OCI-LY7 (cell line): Measurements from ENCODE around the gene LCNL1. TPM values are rescaled to one million over a fixed set of nuclear protein-coding genes. Genes with fewer than 3 reads are reported as not detected.

ENCODE experiments used
- BruUV-seq: library from RNA; stranded (reverse); fragments of 400-500 nt; replicated peaks from 2 replicates; lab custom pipeline; 2021; lab: Mats Ljungman, UMichigan
- CTCF ChIA-PET: fragments of 300-600 bp; sonication (Branson Sonifier 250); formaldehyde crosslinking; loops from one replicate; lab custom pipeline; 2022; ENCODE audit warnings: antibody characterized with exemption; ENCODE audit not compliant: unreplicated experiment; lab: Charles Lee
- POLR2A ChIA-PET: fragments of 300-600 bp; sonication (Branson Sonifier 250); formaldehyde crosslinking; loops from one replicate; lab custom pipeline; 2022; ENCODE audit warnings: antibody characterized with exemption; lab: Charles Lee
- DNase-seq: peaks from one replicate; pipeline ENCODE4 v3.0.0-alpha.2; 2015; ENCODE audit warnings: low spot score
- H2AFZ ChIP-seq: fragments of 200-600 bp; sonication (generic), shearing (Covaris generic); 2 replicates; pipeline ENCODE4 v1.6.1; 2014; ENCODE audit warnings: mild to moderate bottlenecking, antibody characterized with exemption, low read length, moderate library complexity
- H3K27ac ChIP-seq: fragments of 200-600 bp; sonication (generic); 2 replicates; pipeline ENCODE4 v1.5.1; 2014; ENCODE audit warnings: mixed run types, low read depth, mild to moderate bottlenecking, moderate library complexity, low read length, inconsistent platforms; ENCODE audit not compliant: poor library complexity, severe bottlenecking
- H3K36me3 ChIP-seq: fragments of 200-600 bp; sonication (generic); 2 replicates; pipeline ENCODE4 v1.6.1; 2014; ENCODE audit warnings: mild to moderate bottlenecking, antibody characterized with exemption, low read length, moderate library complexity, mixed read lengths; ENCODE audit not compliant: insufficient read depth
- H3K4me1 ChIP-seq: fragments of 200-600 bp; sonication (generic); 2 replicates; pipeline ENCODE4 v1.5.1; 2014; ENCODE audit warnings: mild to moderate bottlenecking, low read length; ENCODE audit not compliant: insufficient read depth, poor library complexity, severe bottlenecking
- H3K4me2 ChIP-seq: fragments of 200-600 bp; sonication (generic); 2 replicates; pipeline ENCODE4 v1.6.1; 2014; ENCODE audit warnings: mild to moderate bottlenecking, low read length
- H3K4me3 ChIP-seq: fragments of 200-600 bp; sonication (generic); 2 replicates; pipeline ENCODE4 v1.5.1; 2014; ENCODE audit warnings: mild to moderate bottlenecking, low read depth, low read length; ENCODE audit not compliant: poor library complexity, severe bottlenecking
- H3K79me2 ChIP-seq: fragments of 200-600 bp; sonication (generic); 2 replicates; pipeline ENCODE4 v1.6.1; 2016; ENCODE audit warnings: low read depth, mild to moderate bottlenecking, low read length, moderate library complexity, mixed read lengths; ENCODE audit not compliant: insufficient read depth
- H3K9me2 ChIP-seq: fragments of 200-600 bp; sonication (generic); 2 replicates; pipeline ENCODE4 v1.6.1; 2016; ENCODE audit warnings: mild to moderate bottlenecking, low read length, mixed read lengths; ENCODE audit not compliant: insufficient read depth
- H3K9me3 ChIP-seq: fragments of 200-600 bp; sonication (generic); 2 replicates; pipeline ENCODE4 v1.6.1; 2014; ENCODE audit warnings: mild to moderate bottlenecking, mixed run types, low read length, mixed read lengths
- H4K20me1 ChIP-seq: fragments of 200-600 bp; sonication (generic); 2 replicates; pipeline ENCODE4 v1.6.1; 2014; ENCODE audit warnings: mild to moderate bottlenecking, antibody characterized with exemption, low read length, moderate library complexity, mixed read lengths; ENCODE audit not compliant: insufficient read depth
- EZH2phosphoT487 ChIP-seq: fragments of 200-600 bp; sonication (generic); IDR thresholded peaks from 2 replicates; pipeline ENCODE4 v1.6.1; 2018; ENCODE audit warnings: low read depth, borderline replicate concordance, mild to moderate bottlenecking, mixed run types, antibody characterized with exemption, low read length, moderate library complexity, mixed read lengths
- intact Hi-C: fragments of 100-400 bp; cut with micrococcal nuclease; formaldehyde crosslinking; loops from one replicate; pipeline ENCODE4 v1.10.0; 2022; ENCODE audit not compliant: unreplicated experiment
- total RNA-seq, 2 experiments: library from RNA; depleted of rRNA in 1 of 2; stranded (reverse); fragments of >200 nt in 1 of 2; shearing (Covaris generic) in 1 of 2; gene quantifications; 2 replicates each; pipeline ENCODE4 v1.2.3, GENCODE V29; 2014 to 2022
- TF ChIP-seq, protein P1 (sequence below): fragments of 200-600 bp; sonication (generic); conservative IDR thresholded peaks from 2 replicates; pipeline ENCODE4 v1.5.1; 2014; ENCODE audit warnings: mild to moderate bottlenecking, antibody characterized with exemption, low read length, moderate library complexity, mixed read lengths

The LCNL1 gene
- total RNA-seq, 2 experiments from 2014 or later: not detected

DNA sequence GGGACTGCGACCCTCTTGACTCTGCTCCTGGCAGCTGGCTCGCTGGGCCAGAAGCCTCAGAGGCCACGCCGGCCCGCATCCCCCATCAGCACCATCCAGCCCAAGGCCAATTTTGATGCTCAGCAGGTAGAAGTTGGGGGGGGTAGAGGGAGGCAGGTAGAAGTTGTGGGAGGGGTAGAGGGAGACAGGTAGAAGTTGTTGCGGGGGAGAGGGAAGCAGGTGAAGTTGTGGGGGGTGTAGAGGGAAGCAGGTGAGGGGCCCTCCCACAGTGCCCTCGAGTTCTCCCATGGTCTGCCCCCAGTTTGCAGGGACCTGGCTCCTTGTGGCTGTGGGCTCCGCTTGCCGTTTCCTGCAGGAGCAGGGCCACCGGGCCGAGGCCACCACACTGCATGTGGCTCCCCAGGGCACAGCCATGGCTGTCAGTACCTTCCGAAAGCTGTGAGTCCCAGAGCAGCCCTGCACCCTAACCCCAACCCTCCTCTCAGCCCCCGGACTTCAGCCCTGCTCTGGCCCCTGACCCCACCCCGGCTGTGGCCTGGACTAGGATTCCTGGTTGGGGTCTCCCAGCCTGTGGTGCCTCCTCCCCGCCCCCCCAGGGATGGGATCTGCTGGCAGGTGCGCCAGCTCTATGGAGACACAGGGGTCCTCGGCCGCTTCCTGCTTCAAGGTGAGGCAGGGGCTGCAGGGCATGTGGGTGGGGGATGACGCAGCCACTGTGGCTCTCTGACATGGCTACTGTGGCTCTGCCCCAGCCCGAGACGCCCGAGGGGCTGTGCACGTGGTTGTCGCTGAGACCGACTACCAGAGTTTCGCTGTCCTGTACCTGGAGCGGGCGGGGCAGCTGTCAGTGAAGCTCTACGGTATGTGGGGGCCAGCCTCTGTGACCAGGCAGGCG, 37.2 kb upstream of the LCNL1 start:
- H3K9me3 ChIP-seq: no peaks in the 10 kb centered on the region
- ChIA-PET POLR2A (interaction anchor here (0.5 kb wide), 1 partner anchor 125 kb away, joined by 4 read pairs; no protein-coding TSS in a partner anchor), CTCF (no interaction called here)
- peak overlapping the region; percentile 41; the same call in 1 of the 2 replicates for H3K4me2 ChIP-seq
- no peak overlapping the region for H2AFZ ChIP-seq
- intact Hi-C loops: loop anchor here (2.0 kb wide), 2 partner anchors 47 to 59 kb away; partner anchors contain the start of genes PAXX and TRAF2
- BruUV-seq: no TSS peak
- no peaks in the 10 kb centered on the region for H4K20me1 ChIP-seq
- H3K9me2 ChIP-seq: no peaks in the 10 kb centered on the region
- DNase-seq: no peak
- peaks cover 26% of the 10 kb centered on the region for H3K36me3 ChIP-seq
- H3K4me3 ChIP-seq: no peak overlapping the region
- H3K4me1 ChIP-seq: peaks cover 34% of the 10 kb centered on the region
- H3K79me2 ChIP-seq: peaks cover 10% of the 10 kb centered on the region; the same call in 1 of the 2 replicates
- TF ChIP-seq, protein P1, sequence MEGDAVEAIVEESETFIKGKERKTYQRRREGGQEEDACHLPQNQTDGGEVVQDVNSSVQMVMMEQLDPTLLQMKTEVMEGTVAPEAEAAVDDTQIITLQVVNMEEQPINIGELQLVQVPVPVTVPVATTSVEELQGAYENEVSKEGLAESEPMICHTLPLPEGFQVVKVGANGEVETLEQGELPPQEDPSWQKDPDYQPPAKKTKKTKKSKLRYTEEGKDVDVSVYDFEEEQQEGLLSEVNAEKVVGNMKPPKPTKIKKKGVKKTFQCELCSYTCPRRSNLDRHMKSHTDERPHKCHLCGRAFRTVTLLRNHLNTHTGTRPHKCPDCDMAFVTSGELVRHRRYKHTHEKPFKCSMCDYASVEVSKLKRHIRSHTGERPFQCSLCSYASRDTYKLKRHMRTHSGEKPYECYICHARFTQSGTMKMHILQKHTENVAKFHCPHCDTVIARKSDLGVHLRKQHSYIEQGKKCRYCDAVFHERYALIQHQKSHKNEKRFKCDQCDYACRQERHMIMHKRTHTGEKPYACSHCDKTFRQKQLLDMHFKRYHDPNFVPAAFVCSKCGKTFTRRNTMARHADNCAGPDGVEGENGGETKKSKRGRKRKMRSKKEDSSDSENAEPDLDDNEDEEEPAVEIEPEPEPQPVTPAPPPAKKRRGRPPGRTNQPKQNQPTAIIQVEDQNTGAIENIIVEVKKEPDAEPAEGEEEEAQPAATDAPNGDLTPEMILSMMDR: no peak
- TF ChIP-seq EZH2phosphoT487: no peak
- no peak overlapping the region for H3K27ac ChIP-seq

DNA sequence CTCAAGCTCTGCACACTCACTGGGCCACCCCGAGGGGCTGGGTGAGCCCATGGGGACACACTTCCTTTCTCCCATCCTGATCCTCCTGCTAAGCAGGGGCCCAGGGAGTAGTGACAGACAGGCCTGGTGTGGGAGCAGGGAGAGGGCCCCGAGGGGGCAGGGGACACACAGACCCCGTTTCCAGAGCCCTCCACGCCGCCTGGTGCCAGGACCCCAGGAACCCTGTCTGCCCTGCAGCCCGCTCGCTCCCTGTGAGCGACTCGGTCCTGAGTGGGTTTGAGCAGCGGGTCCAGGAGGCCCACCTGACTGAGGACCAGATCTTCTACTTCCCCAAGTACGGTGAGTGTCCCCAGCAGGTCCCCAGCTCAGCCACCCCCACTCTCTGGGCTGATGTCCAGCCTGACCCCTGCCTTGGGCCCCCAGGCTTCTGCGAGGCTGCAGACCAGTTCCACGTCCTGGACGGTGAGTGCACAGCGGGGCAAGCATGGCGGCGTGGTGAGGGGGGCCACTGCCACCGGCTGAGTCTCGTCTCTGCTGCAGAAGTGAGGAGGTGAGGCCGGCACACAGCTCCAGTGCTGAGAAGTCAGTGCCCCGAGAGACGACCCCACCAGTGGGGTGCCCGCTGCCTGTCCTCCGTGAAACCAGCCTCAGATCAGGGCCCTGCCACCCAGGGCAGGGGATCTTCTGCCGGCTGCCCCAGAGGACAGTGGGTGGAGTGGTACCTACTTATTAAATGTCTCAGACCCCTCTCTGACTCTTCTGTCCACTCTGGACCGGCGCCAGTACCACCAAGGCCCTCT, 36.4 kb upstream of the LCNL1 start:
- Histone ChIP-seq H3K4me3 (no peak overlapping the region), H3K4me1 (peaks cover 36% of the 10 kb centered on the region), H3K79me2 (peaks cover 10% of the 10 kb centered on the region; the same call in 1 of the 2 replicates), H3K27ac (no peak overlapping the region), H3K36me3 (peaks cover 18% of the 10 kb centered on the region), H2AFZ (no peak overlapping the region), H3K4me2 (no peak overlapping the region), H4K20me1 (no peaks in the 10 kb centered on the region), H3K9me2 (no peaks in the 10 kb centered on the region), H3K9me3 (no peaks in the 10 kb centered on the region)
- POLR2A ChIA-PET: no interaction called here
- no peak for DNase-seq
- no TSS peak for BruUV-seq
- intact Hi-C loops: no loop called here
- TF ChIP-seq, protein P1: no peak
- TF ChIP-seq EZH2phosphoT487: no peak
- CTCF ChIA-PET: no interaction called here
